ENCODE data around the gene PTPRM. TPM values are rescaled to one million over a fixed set of nuclear protein-coding genes. Genes with fewer than 3 reads are reported as not detected.

The PTPRM gene
- polyA plus RNA-seq, 1 of the 3 experiments (the other 2 are of a cell fraction), result 16.0 TPM

GRCh38 chr18:8435376-8435775 is 868.3 kb downstream of the PTPRM start:
- Histone ChIP-seq H3K27me3 (ENCODE audit: insufficient read depth) (no peaks in the 10 kb centered on the region), H3K4me3 (ENCODE audit: low read depth in 2 of 2, low read length in 1 of 2) (no peak overlapping the region), H3K9ac (no peak overlapping the region), H3K36me3 (replicated peaks in 1 of 2; ENCODE audit: control insufficient read depth in 1 of 2, insufficient read depth in 2 of 2, low read length in 1 of 2) (no peaks in the 10 kb centered on the region), H3K4me1 (ENCODE audit: control insufficient read depth in 1 of 2, insufficient read depth in 2 of 2, low read depth in 1 of 2, low read length in 1 of 2) (no peaks in the 10 kb centered on the region), H3K79me2 (ENCODE audit: insufficient read depth) (no peaks in the 10 kb centered on the region), H3K4me2 (no peak overlapping the region), H3K9me2 (no peaks in the 10 kb centered on the region), H4K20me1 (ENCODE audit: insufficient read depth) (no peaks in the 10 kb centered on the region), H3K27ac (ENCODE audit: low read depth in 2 of 2, low read length in 1 of 2) (no peak overlapping the region), H2AFZ (ENCODE audit: low read depth) (no peak overlapping the region), H3F3A (replicated peaks; ENCODE audit: insufficient read depth) (no peaks in the 10 kb centered on the region), H3K9me3 (no peaks in the 10 kb centered on the region)
- TF ChIP-seq SMC3 (IDR thresholded peaks at IDR 0.05; ENCODE audit: low read depth, low read length) (no peak), EZH2phosphoT487 (IDR thresholded peaks at IDR 0.05; ENCODE audit: borderline replicate concordance, low read depth) (no peak), ELF1 (IDR thresholded peaks at IDR 0.05) (no peak), MEF2A (IDR thresholded peaks at IDR 0.05; ENCODE audit: borderline replicate concordance, low read depth) (no peak), TCF12 (IDR thresholded peaks at IDR 0.05) (no peak), MAX (IDR thresholded peaks at IDR 0.05; ENCODE audit: low read depth) (no peak), POLR2AphosphoS5 (IDR thresholded peaks at IDR 0.05; ENCODE audit: low read depth, low read length) (no peak), RCOR1 (IDR thresholded peaks at IDR 0.05; ENCODE audit: low read length) (no peak), CTCF (IDR thresholded peaks at IDR 0.05) (no peak), TEAD4 (IDR thresholded peaks at IDR 0.05; ENCODE audit: borderline replicate concordance, insufficient read depth) (no peak), RAD21 (IDR thresholded peaks at IDR 0.05; ENCODE audit: low read length) (no peak), NFIC (IDR thresholded peaks at IDR 0.05; ENCODE audit: borderline replicate concordance) (no peak), NRF1 (IDR thresholded peaks at IDR 0.05; ENCODE audit: low read depth, low read length) (no peak), JUND (IDR thresholded peaks at IDR 0.05) (no peak), SIN3A (IDR thresholded peaks at IDR 0.05; ENCODE audit: borderline replicate concordance, low read depth, low read length) (no peak), YY1 (IDR thresholded peaks at IDR 0.05; ENCODE audit: low read depth) (no peak), EP300 (IDR thresholded peaks at IDR 0.05; ENCODE audit: borderline replicate concordance in 1 of 2, low read depth in 1 of 2, low read length in 1 of 2) (no peak), CHD2 (IDR thresholded peaks at IDR 0.05; ENCODE audit: low read length, partially characterized antibody) (no peak)
- 77% methylated on average over 8 of the region's 14 CpGs for WGBS (ENCODE audit: low lambda C conversion rate)
- CTCF ChIA-PET, result interaction anchor here (1.7 kb wide), 1 partner anchor 10 kb away, joined by 7 read pairs; no protein-coding TSS in a partner anchor
- DNase-seq, result no peak
- POLR2A ChIA-PET, result no interaction called here

- ChIA-PET POLR2A (no interaction called here), CTCF (interaction anchor here (0.9 kb wide), 1 partner anchor 23 kb away, joined by 3 read pairs; no protein-coding TSS in a partner anchor)
- no peaks in the 10 kb centered on the region for H3K79me2 ChIP-seq (ENCODE audit: insufficient read depth)
- no peaks in the 10 kb centered on the region for H3K9me3 ChIP-seq
- H4K20me1 ChIP-seq (ENCODE audit: insufficient read depth), result no peaks in the 10 kb centered on the region
- H3K4me2 ChIP-seq, result no peak overlapping the region
- no peaks in the 10 kb centered on the region for H3F3A ChIP-seq (replicated peaks; ENCODE audit: insufficient read depth)
- DNase-seq, result no peak
- WGBS (ENCODE audit: low lambda C conversion rate), result 62% methylated on average over 5 of the region's 5 CpGs
- no peaks in the 10 kb centered on the region for H3K27me3 ChIP-seq (ENCODE audit: insufficient read depth)
- H2AFZ ChIP-seq (ENCODE audit: low read depth), result no peak overlapping the region
- H3K9ac ChIP-seq, result no peak overlapping the region
- no peaks in the 10 kb centered on the region for H3K36me3 ChIP-seq (replicated peaks in 1 of 2; ENCODE audit: control insufficient read depth in 1 of 2, insufficient read depth in 2 of 2, low read length in 1 of 2)
- no peak overlapping the region for H3K27ac ChIP-seq (ENCODE audit: low read depth in 2 of 2, low read length in 1 of 2)
- H3K4me3 ChIP-seq (ENCODE audit: low read depth in 2 of 2, low read length in 1 of 2), result no peak overlapping the region; a peak in 1 of 4 replicates
- H3K9me2 ChIP-seq, result no peaks in the 10 kb centered on the region
- H3K4me1 ChIP-seq (ENCODE audit: control insufficient read depth in 1 of 2, insufficient read depth in 2 of 2, low read depth in 1 of 2, low read length in 1 of 2), result no peaks in the 10 kb centered on the region
- TF ChIP-seq IRF3 (IDR thresholded peaks at IDR 0.05; ENCODE audit: low read depth, low read length), result no peak
- TF ChIP-seq YY1 (IDR thresholded peaks at IDR 0.05; ENCODE audit: low read depth), result no peak
- TF ChIP-seq PBX3 (IDR thresholded peaks at IDR 0.05), result no peak
- TF ChIP-seq TEAD4 (IDR thresholded peaks at IDR 0.05; ENCODE audit: borderline replicate concordance, insufficient read depth), result no peak
- TF ChIP-seq POLR2AphosphoS5 (IDR thresholded peaks at IDR 0.05; ENCODE audit: low read depth, low read length), result no peak
- TF ChIP-seq TAF1 (IDR thresholded peaks at IDR 0.05; ENCODE audit: borderline replicate concordance, low read depth, low read length), result no peak
- TF ChIP-seq FOXM1 (IDR thresholded peaks at IDR 0.05; ENCODE audit: low read depth), result no peak
- no peak for TF ChIP-seq GABPA (IDR thresholded peaks at IDR 0.05; ENCODE audit: low read depth)
- TF ChIP-seq NRF1 (IDR thresholded peaks at IDR 0.05; ENCODE audit: low read depth, low read length), result no peak
- no peak for TF ChIP-seq MXI1 (IDR thresholded peaks at IDR 0.05; ENCODE audit: low read depth, low read length)
- TF ChIP-seq FOSL2 (IDR thresholded peaks at IDR 0.05; ENCODE audit: borderline replicate concordance, low read depth), result no peak
- no peak for TF ChIP-seq FOXJ3 (CRISPR knock-in tag; IDR thresholded peaks at IDR 0.05)
- TF ChIP-seq TCF12 (IDR thresholded peaks at IDR 0.05), result no peak
- TF ChIP-seq SIN3A (IDR thresholded peaks at IDR 0.05; ENCODE audit: borderline replicate concordance, low read depth, low read length), result no peak
- no peak for TF ChIP-seq MAX (IDR thresholded peaks at IDR 0.05; ENCODE audit: low read depth)
Observed at GRCh38 chr18:8439055-8439454, 871.9 kb downstream of the PTPRM start.
